Ovary (tissue), 9 donors: ENCODE results near the gene FAM20A. TPM values are rescaled to one million over a fixed set of nuclear protein-coding genes. Genes with fewer than 3 reads are reported as not detected.

ENCODE experiments used
- DNase-seq, 5 donors: peaks; one replicate each; pipeline ENCODE4 v3.0.0-alpha.2; 2019 to 2020
- H3K27ac ChIP-seq, 2 donors: fragments of 200-600 bp; one replicate each; pipeline versions ENCODE4 v1.5.1 to v1.8.0; 2019 to 2022
- H3K27me3 ChIP-seq: fragments of 200-600 bp; one replicate; pipeline ENCODE4 v1.8.0; 2022
- H3K36me3 ChIP-seq: fragments of 200-600 bp; sonication (generic); one replicate; pipeline ENCODE4 v1.5.1; 2019
- H3K4me1 ChIP-seq: one replicate; pipeline ENCODE4 v1.8.1; 2013; ENCODE audit warnings: mild to moderate bottlenecking, moderate library complexity; ENCODE audit not compliant: insufficient read depth
- H3K4me3 ChIP-seq: fragments of 200-600 bp; sonication (generic); one replicate; pipeline ENCODE4 v1.5.1; 2017
- H3K9me3 ChIP-seq, 2 donors: fragments of 200-600 bp in 1 of 2; sonication (generic) in 1 of 2; one replicate each; pipeline versions ENCODE4 v1.5.1 to v1.8.1; 2013 to 2019; ENCODE audit warnings: mild to moderate bottlenecking in 1 of 2, moderate library complexity in 1 of 2
- EP300 ChIP-seq: sonication (generic); formaldehyde crosslinking; IDR thresholded peaks from one replicate; pipeline ENCODE4 v1.6.1; 2017; ENCODE audit warnings: antibody characterized with exemption
- POLR2A ChIP-seq: fragments of 450-650 bp; IDR thresholded peaks from one replicate; pipeline ENCODE4 v1.6.1; 2017; ENCODE audit warnings: antibody characterized with exemption, mild to moderate bottlenecking, moderate library complexity
- WGBS, 3 donors: extraction: QIAGEN DNeasy Blood & Tissue Kit in 1 of 3; methylation state at CpG; one replicate each; pipeline versions ENCODE4 v1.1.5 to v1.1.7; 2013 to 2017; 5-methylcytosine and 5-hydroxymethylcytosine counted together
- intact Hi-C, 4 donors: fragments of 100-400 bp; cut with DNase I; formaldehyde crosslinking; loops; one replicate each; pipeline versions ENCODE4 v1.11.0 to v1.15.1; 2022 to 2023
- polyA plus RNA-seq, 2 donors: library from polyadenylated mRNA; stranded (reverse); fragments of 200-250 nt in 1 of 2; fragments of 350-450 nt in 1 of 2; fragmentation: Illumina TruSeq in 1 of 2; extraction: RNeasy Lipid Tissue Mini Kit (QIAGEN cat#74804) in 1 of 2; gene quantifications; one replicate each; pipeline ENCODE4 v1.2.3, GENCODE V29; 2013 to 2014
- total RNA-seq, 7 donors: library from RNA; depleted of rRNA in 2 of 7; stranded (reverse); fragments of >200 nt in 2 of 7; fragmentation: NEBNext Ultra II Directional in 3 of 7; extraction: Animal tissue kit (Norgen Biotek cat#: 25700) in 3 of 7; gene quantifications; one replicate each; pipeline versions ENCODE4 v1.1.0 to v1.2.4, GENCODE V29; 2016 to 2023
- TF ChIP-seq, protein P1 (sequence below), 3 donors: fragments of 450-650 bp in 2 of 3; fragments of 200-600 bp in 1 of 3; IDR thresholded peaks; one replicate each; pipeline versions ENCODE4 v1.5.1 to v1.8.0; 2016 to 2022; ENCODE audit warnings: antibody characterized with exemption in 3 of 3, mild to moderate bottlenecking in 1 of 3
- donor health status: DM: no; HTN: no; CAD: no; lungs with moderate emphysema.
- donor health status: DM: no; HTN: no; CAD: no.
- donor health status: Bipolar disorder and iron deficiency.
- donor health status: DM: yes; HTN: yes; CAD: no.
- donor health status: DM: no; HTN: no; CAD: no.
- donor health status: DM: yes; HTN: yes; CAD: no.

Gene FAM20A
- total and polyA plus RNA-seq, 9 donors: 4.9 to 75.8 (median 19.7) TPM

DNA sequence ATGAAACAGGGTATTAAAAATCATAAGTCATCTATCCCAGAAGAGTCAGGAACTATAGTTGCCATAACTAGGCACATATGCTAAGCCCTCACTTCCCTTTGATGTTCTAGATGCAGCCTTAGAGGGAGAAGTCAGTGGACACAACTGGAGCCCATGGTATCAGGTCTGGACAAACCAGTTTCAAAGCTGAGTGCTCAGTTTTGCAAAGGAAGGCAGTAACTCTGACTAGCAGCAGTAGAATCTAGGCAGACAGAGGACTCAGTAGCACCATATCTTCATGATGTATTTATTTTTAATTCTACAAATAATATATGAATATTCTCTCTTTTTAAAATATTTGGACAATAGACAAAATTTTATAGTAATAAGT is 11.7 kb upstream of the FAM20A start:
- Histone ChIP-seq H3K4me1 (no peaks in the 10 kb centered on the region), H3K27me3 (no peaks in the 10 kb centered on the region), H3K27ac (no peak overlapping the region), H3K9me3 (peaks cover 0 to 3% of the 10 kb centered on the region in 2 donors), H3K4me3 (no peak overlapping the region), H3K36me3 (no peaks in the 10 kb centered on the region)
- TF ChIP-seq EP300 (no peak), POLR2A (no peak)
- TF ChIP-seq, protein P1, sequence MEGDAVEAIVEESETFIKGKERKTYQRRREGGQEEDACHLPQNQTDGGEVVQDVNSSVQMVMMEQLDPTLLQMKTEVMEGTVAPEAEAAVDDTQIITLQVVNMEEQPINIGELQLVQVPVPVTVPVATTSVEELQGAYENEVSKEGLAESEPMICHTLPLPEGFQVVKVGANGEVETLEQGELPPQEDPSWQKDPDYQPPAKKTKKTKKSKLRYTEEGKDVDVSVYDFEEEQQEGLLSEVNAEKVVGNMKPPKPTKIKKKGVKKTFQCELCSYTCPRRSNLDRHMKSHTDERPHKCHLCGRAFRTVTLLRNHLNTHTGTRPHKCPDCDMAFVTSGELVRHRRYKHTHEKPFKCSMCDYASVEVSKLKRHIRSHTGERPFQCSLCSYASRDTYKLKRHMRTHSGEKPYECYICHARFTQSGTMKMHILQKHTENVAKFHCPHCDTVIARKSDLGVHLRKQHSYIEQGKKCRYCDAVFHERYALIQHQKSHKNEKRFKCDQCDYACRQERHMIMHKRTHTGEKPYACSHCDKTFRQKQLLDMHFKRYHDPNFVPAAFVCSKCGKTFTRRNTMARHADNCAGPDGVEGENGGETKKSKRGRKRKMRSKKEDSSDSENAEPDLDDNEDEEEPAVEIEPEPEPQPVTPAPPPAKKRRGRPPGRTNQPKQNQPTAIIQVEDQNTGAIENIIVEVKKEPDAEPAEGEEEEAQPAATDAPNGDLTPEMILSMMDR (IDR thresholded peaks at IDR 0.05): no peak
- intact Hi-C loops: no loop called here
- DNase-seq: no peak

DNA sequence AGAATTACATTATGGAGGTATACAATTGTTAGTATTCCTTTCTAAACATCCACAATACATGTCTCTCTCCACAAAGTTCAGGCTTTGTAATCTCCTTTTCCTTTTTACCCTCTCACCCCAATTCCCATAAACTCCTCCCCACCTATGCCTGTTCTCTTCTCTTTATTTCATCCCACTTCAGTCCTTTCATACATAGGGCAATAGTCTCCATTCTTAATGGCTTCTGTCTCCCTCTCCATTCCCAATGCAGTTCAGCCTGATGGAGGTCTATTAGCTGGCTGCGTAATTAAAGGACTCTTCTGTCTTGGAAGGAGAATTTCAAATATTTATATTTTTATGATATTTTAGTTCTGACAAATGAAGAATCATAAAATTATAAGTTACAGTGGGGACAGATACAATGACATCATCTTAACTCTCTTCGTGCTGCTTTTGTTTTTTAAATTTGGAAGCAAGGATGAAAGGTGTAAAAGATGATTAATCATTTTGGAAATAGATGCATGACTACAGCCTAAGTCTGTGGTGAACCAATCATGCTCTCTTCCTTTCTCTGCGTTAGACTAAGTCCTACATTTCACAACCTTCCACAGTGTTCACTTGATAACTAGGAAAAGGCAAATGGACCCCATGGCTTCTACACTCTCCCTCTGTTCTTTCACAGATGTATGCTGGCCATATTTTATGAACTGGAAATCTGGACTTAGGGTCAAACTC is 11.2 kb upstream of the FAM20A start:
- Histone ChIP-seq H3K27me3 (no peaks in the 10 kb centered on the region), H3K27ac (no peak overlapping the region), H3K4me1 (no peaks in the 10 kb centered on the region), H3K36me3 (no peaks in the 10 kb centered on the region), H3K4me3 (no peak overlapping the region), H3K9me3 (peaks cover 0 to 3% of the 10 kb centered on the region in 2 donors)
- TF ChIP-seq POLR2A (no peak), EP300 (no peak)
- TF ChIP-seq, protein P1 (IDR thresholded peaks at IDR 0.05): no peak
- no peak for DNase-seq
- 77 to 89% (median 88%) methylated on average over 3 of the region's 3 CpGs for WGBS, 3 donors
- intact Hi-C loops: no loop called here

DNA sequence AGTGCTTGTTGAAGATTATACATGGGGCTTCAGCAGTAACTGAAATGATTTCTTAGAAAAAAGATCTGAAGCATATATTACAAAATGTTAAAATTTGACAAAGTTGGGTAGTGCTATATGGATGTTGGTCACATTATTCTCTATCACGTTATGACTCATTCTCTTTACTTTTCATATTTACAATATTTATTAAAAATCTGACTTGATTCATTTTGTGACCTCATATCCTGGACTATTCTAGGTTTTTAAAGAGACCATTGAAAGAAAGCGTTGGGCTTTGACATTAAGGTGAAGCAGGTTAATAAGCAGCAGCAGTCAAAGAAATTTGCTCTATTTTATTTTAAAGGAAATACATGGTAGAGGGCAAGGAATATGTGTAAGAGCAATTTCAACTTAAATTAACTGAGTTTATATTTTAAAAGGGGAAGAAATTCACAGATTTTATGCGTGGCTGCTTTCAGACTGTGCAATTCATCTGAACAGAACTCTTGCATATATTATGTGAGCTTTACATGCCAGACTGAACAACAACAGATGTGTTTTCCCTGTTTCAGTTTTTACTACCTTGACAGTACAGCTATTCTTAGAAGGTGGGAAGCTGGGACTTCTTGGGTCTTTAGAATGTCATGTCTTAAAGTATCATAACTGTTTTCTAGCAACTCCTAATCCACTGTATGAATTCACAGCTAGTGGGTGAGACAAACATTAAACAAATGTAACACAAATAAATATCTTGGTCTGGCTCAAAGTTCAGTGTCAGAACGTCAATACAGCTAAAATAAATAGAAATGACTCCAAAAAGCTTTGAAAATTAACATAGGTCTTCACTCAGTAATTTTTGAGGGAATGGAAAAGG is 10.4 kb upstream of the FAM20A start:
- TF ChIP-seq, protein P1 (IDR thresholded peaks at IDR 0.05): no peak
- TF ChIP-seq EP300 (no peak), POLR2A (no peak)
- intact Hi-C loops: no loop called here
- no peak overlapping the region for H3K27ac ChIP-seq
- H3K36me3 ChIP-seq: no peaks in the 10 kb centered on the region
- 56 to 66% (median 63%) methylated on average over 4 of the region's 4 CpGs for WGBS, 3 donors
- no peak overlapping the region for H3K4me3 ChIP-seq
- no peak for DNase-seq
- H3K9me3 ChIP-seq: peaks cover 0 to 3% of the 10 kb centered on the region in 2 donors
- no peaks in the 10 kb centered on the region for H3K27me3 ChIP-seq
- no peaks in the 10 kb centered on the region for H3K4me1 ChIP-seq

DNA sequence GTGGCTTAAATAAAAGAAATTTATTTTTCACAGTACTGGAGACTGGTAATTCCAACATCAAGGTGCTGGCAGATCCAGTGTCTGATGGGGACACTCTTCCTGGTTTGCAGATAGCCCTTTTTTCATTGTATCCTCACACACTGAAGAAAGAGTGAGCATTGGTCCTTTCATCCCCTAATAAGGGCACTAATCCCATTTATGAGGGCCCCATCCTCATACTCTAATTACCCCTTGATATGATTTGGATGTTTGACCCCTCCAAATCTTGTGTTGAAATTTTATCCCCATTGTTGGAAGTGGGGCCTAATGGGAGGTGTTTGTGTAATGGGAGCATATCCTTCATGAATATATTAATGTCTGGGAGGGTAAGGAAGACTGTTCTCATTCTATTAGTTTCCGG is 9.4 kb upstream of the FAM20A start:
- peaks cover 0 to 3% of the 10 kb centered on the region in 2 donors for H3K9me3 ChIP-seq
- no peaks in the 10 kb centered on the region for H3K27me3 ChIP-seq
- H3K4me1 ChIP-seq: no peaks in the 10 kb centered on the region
- WGBS, 3 donors: 97 to 100% (median 97%) methylated on average over 1 of the region's 1 CpG
- H3K4me3 ChIP-seq: no peak overlapping the region
- DNase-seq: no peak
- H3K27ac ChIP-seq: no peak overlapping the region
- no peaks in the 10 kb centered on the region for H3K36me3 ChIP-seq
- intact Hi-C loops: no loop called here
- TF ChIP-seq, protein P1 (IDR thresholded peaks at IDR 0.05): no peak
- TF ChIP-seq POLR2A: no peak
- no peak for TF ChIP-seq EP300
